ENCODE results near the gene KLHL3.
A peak's percentile ranks its signal among the peaks of the same experiment; 100 is the strongest.

The KLHL3 gene

GRCh38 chr5:137743031-137743640 is 7.2 kb upstream of the KLHL3 start:
- no peaks in the 10 kb centered on the region for H3K4me1 ChIP-seq (ENCODE audit: insufficient read depth, low read length, severe bottlenecking)
- H3K4me2 ChIP-seq (ENCODE audit: low read length) = no peak overlapping the region
- H2AFZ ChIP-seq (ENCODE audit: low read length) = no peak overlapping the region
- H3K27me3 ChIP-seq (ENCODE audit: insufficient read depth, low read length) = no peaks in the 10 kb centered on the region
- TF ChIP-seq EZH2 (IDR thresholded peaks at IDR 0.05; ENCODE audit: borderline replicate concordance, low read length) (no peak), CTCF (IDR thresholded peaks at IDR 0.05; ENCODE audit: low read length) (peak; percentile 64)
- H3K36me3 ChIP-seq (ENCODE audit: insufficient read depth, low read length) = no peaks in the 10 kb centered on the region
- no peaks in the 10 kb centered on the region for H3K9me2 ChIP-seq (ENCODE audit: low read depth, low read length)
- no peak overlapping the region for H3K27ac ChIP-seq (ENCODE audit: low read depth, low read length, poor library complexity, severe bottlenecking)
- H3F3A ChIP-seq (ENCODE audit: insufficient read depth, low read length) = peaks cover 1% of the 10 kb centered on the region; the same call in 1 of the 2 replicates
- H3K9me3 ChIP-seq (ENCODE audit: low read length) = no peaks in the 10 kb centered on the region
- H3K4me3 ChIP-seq (ENCODE audit: low read depth, low read length, poor library complexity, severe bottlenecking) = no peak overlapping the region
- no peaks in the 10 kb centered on the region for H4K20me1 ChIP-seq (ENCODE audit: insufficient read depth, low read length)
- no peak overlapping the region for H3K9ac ChIP-seq (ENCODE audit: low read length)
- H3K79me2 ChIP-seq (ENCODE audit: insufficient read depth, low read length) = no peaks in the 10 kb centered on the region

- H3K27ac ChIP-seq (ENCODE audit: low read depth, low read length, poor library complexity, severe bottlenecking) = no peak overlapping the region
- no peak overlapping the region for H3K4me3 ChIP-seq (ENCODE audit: low read depth, low read length, poor library complexity, severe bottlenecking)
- H3K4me2 ChIP-seq (ENCODE audit: low read length) = no peak overlapping the region
- H2AFZ ChIP-seq (ENCODE audit: low read length) = no peak overlapping the region
- H3K79me2 ChIP-seq (ENCODE audit: insufficient read depth, low read length) = no peaks in the 10 kb centered on the region
- H4K20me1 ChIP-seq (ENCODE audit: insufficient read depth, low read length) = no peaks in the 10 kb centered on the region
- TF ChIP-seq EZH2 (IDR thresholded peaks at IDR 0.05; ENCODE audit: borderline replicate concordance, low read length) (no peak), CTCF (IDR thresholded peaks at IDR 0.05; ENCODE audit: low read length) (no peak)
- no peaks in the 10 kb centered on the region for H3K4me1 ChIP-seq (ENCODE audit: insufficient read depth, low read length, severe bottlenecking)
- H3K27me3 ChIP-seq (ENCODE audit: insufficient read depth, low read length) = 0 out of 2 replicates have a peak, but pooled peaks cover 2% of the 10 kb centered on the region
- H3K9me3 ChIP-seq (ENCODE audit: low read length) = no peaks in the 10 kb centered on the region
- no peaks in the 10 kb centered on the region for H3F3A ChIP-seq (ENCODE audit: insufficient read depth, low read length)
- H3K9me2 ChIP-seq (ENCODE audit: low read depth, low read length) = no peaks in the 10 kb centered on the region
- H3K36me3 ChIP-seq (ENCODE audit: insufficient read depth, low read length) = no peaks in the 10 kb centered on the region
- no peak overlapping the region for H3K9ac ChIP-seq (ENCODE audit: low read length)
These were observed 5.8 kb upstream of the KLHL3 start for GRCh38 chr5:137741718-137742117.

GRCh38 chr5:137739737-137740136 is 3.8 kb upstream of the KLHL3 start:
- no peak overlapping the region for H3K4me3 ChIP-seq (ENCODE audit: low read depth, low read length, poor library complexity, severe bottlenecking)
- TF ChIP-seq CTCF (IDR thresholded peaks at IDR 0.05; ENCODE audit: low read length) (no peak), EZH2 (IDR thresholded peaks at IDR 0.05; ENCODE audit: borderline replicate concordance, low read length) (no peak)
- H3K27ac ChIP-seq (ENCODE audit: low read depth, low read length, poor library complexity, severe bottlenecking) = no peak overlapping the region
- H3K9me2 ChIP-seq (ENCODE audit: low read depth, low read length) = no peaks in the 10 kb centered on the region
- no peak overlapping the region for H2AFZ ChIP-seq (ENCODE audit: low read length)
- no peaks in the 10 kb centered on the region for H3K79me2 ChIP-seq (ENCODE audit: insufficient read depth, low read length)
- H3K4me1 ChIP-seq (ENCODE audit: insufficient read depth, low read length, severe bottlenecking) = no peaks in the 10 kb centered on the region
- H3K36me3 ChIP-seq (ENCODE audit: insufficient read depth, low read length) = no peaks in the 10 kb centered on the region
- H3F3A ChIP-seq (ENCODE audit: insufficient read depth, low read length) = no peaks in the 10 kb centered on the region
- no peak overlapping the region for H3K4me2 ChIP-seq (ENCODE audit: low read length)
- H3K9ac ChIP-seq (ENCODE audit: low read length) = no peak overlapping the region
- no peaks in the 10 kb centered on the region for H3K9me3 ChIP-seq (ENCODE audit: low read length)
- 0 out of 2 replicates have a peak, but pooled peaks cover 5% of the 10 kb centered on the region for H3K27me3 ChIP-seq (ENCODE audit: insufficient read depth, low read length)
- no peaks in the 10 kb centered on the region for H4K20me1 ChIP-seq (ENCODE audit: insufficient read depth, low read length)

Measured in OCI-LY1 (cell line).